HEK293 (cell line): ENCODE data around the gene ARHGAP28.

Experiments
- CTCF ChIA-PET: fragments of 350-600 bp; formaldehyde crosslinking; extraction: SDS; loops from one replicate; lab custom pipeline; 2021; ENCODE audit warnings: antibody characterized with exemption; lab: Yijun Ruan, JAX
- POLR2A ChIA-PET: fragments of 300-600 bp; formaldehyde crosslinking; extraction: SDS; loops from one replicate; lab custom pipeline; 2020; ENCODE audit warnings: antibody characterized with exemption, inconsistent platforms; lab: Yijun Ruan, JAX
- H3K27ac ChIP-seq: fragments of 200-500 bp; sonication (Bioruptor generic); 2 replicates; pipeline ENCODE4 v1.5.1; 2014; ENCODE audit warnings: low read depth, low read length, control low read depth, inconsistent platforms; ENCODE audit errors: extremely low read depth
- H3K36me3 ChIP-seq, 2 experiments: fragments of 200-500 bp in 1 of 2; sonication (Bioruptor generic) in 1 of 2; 1 replicate in 1 of 2; 2 replicates in 1 of 2; pipeline ENCODE4 v1.5.1; 2014 to 2017; ENCODE audit warnings: inconsistent platforms in 2 of 2, low read length in 2 of 2; ENCODE audit not compliant: control insufficient read depth in 2 of 2, insufficient read depth in 1 of 2
- H3K4me1 ChIP-seq: fragments of 200-500 bp; sonication (Bioruptor generic); 2 replicates; pipeline ENCODE4 v1.5.1; 2014; ENCODE audit warnings: mild to moderate bottlenecking, low read length, inconsistent platforms; ENCODE audit not compliant: control insufficient read depth, insufficient read depth
- H3K4me3 ChIP-seq: 2 replicates; pipeline ENCODE4 v1.5.1; 2011; ENCODE audit warnings: low read depth, mild to moderate bottlenecking, control low read depth, low read length, moderate library complexity
- H3K9me3 ChIP-seq: fragments of 200-500 bp; sonication (Bioruptor generic); 2 replicates; pipeline ENCODE4 v1.5.1; 2014; ENCODE audit warnings: low read depth, low read length, inconsistent platforms; ENCODE audit not compliant: control insufficient read depth, insufficient read depth
- CTCF ChIP-seq: fragments of 450-650 bp; formaldehyde crosslinking; IDR thresholded peaks from 2 replicates; pipeline ENCODE4 v1.5.1; 2016; ENCODE audit warnings: missing biosample characterization, missing genetic modification characterization
- GLIS1 ChIP-seq: fragments of 450-650 bp; formaldehyde crosslinking; IDR thresholded peaks from 2 replicates; pipeline ENCODE4 v1.5.1; 2016; ENCODE audit warnings: missing biosample characterization, missing genetic modification characterization
- MZF1 ChIP-seq: fragments of 450-650 bp; formaldehyde crosslinking; IDR thresholded peaks from 2 replicates; pipeline ENCODE4 v1.5.1; 2017; ENCODE audit warnings: missing biosample characterization, missing genetic modification characterization, borderline replicate concordance
- REPIN1 ChIP-seq: fragments of 450-650 bp; formaldehyde crosslinking; IDR thresholded peaks from 2 replicates; pipeline ENCODE4 v1.5.1; 2017; ENCODE audit warnings: missing biosample characterization, missing genetic modification characterization, low read depth
- SP7 ChIP-seq: fragments of 450-650 bp; formaldehyde crosslinking; IDR thresholded peaks from 2 replicates; pipeline ENCODE4 v1.5.1; 2016; ENCODE audit warnings: missing biosample characterization, missing genetic modification characterization
- ZBTB17 ChIP-seq: fragments of 450-650 bp; formaldehyde crosslinking; IDR thresholded peaks from 2 replicates; pipeline ENCODE4 v1.5.1; 2016; ENCODE audit warnings: missing biosample characterization, missing genetic modification characterization
- ZBTB21 ChIP-seq: fragments of 450-650 bp; formaldehyde crosslinking; IDR thresholded peaks from 2 replicates; pipeline ENCODE4 v1.5.1; 2017; ENCODE audit warnings: missing biosample characterization, missing genetic modification characterization
- ZBTB49 ChIP-seq: fragments of 450-650 bp; formaldehyde crosslinking; IDR thresholded peaks from 2 replicates; pipeline ENCODE4 v1.5.1; 2016; ENCODE audit warnings: missing biosample characterization, missing genetic modification characterization, low read depth
- ZFHX2 ChIP-seq: fragments of 450-650 bp; formaldehyde crosslinking; conservative IDR thresholded peaks from 2 replicates; pipeline ENCODE4 v1.5.1; 2016; ENCODE audit warnings: missing biosample characterization, missing genetic modification characterization
- ZFP41 ChIP-seq: fragments of 450-650 bp; formaldehyde crosslinking; IDR thresholded peaks from 2 replicates; pipeline ENCODE4 v1.5.1; 2016; ENCODE audit warnings: missing biosample characterization, missing genetic modification characterization, borderline replicate concordance
- ZNF18 ChIP-seq: fragments of 450-650 bp; formaldehyde crosslinking; IDR thresholded peaks from 2 replicates; pipeline ENCODE4 v1.5.1; 2016; ENCODE audit warnings: missing biosample characterization, missing genetic modification characterization
- ZNF211 ChIP-seq: fragments of 450-650 bp; formaldehyde crosslinking; IDR thresholded peaks from 2 replicates; pipeline ENCODE4 v1.5.1; 2016; ENCODE audit warnings: low read depth, missing biosample characterization, missing genetic modification characterization
- ZNF37A ChIP-seq: fragments of 450-650 bp; IDR thresholded peaks from 2 replicates; pipeline ENCODE4 v1.5.1; 2018; ENCODE audit warnings: missing biosample characterization, missing genetic modification characterization
- ZNF416 ChIP-seq: fragments of 450-650 bp; formaldehyde crosslinking; IDR thresholded peaks from 2 replicates; pipeline ENCODE4 v1.5.1; 2016; ENCODE audit warnings: missing biosample characterization, missing genetic modification characterization
- ZNF488 ChIP-seq: fragments of 450-650 bp; formaldehyde crosslinking; IDR thresholded peaks from 2 replicates; pipeline ENCODE4 v1.5.1; 2016; ENCODE audit warnings: missing biosample characterization, missing genetic modification characterization
- ZNF544 ChIP-seq: fragments of 450-650 bp; formaldehyde crosslinking; IDR thresholded peaks from 2 replicates; pipeline ENCODE4 v1.5.0; 2017; ENCODE audit warnings: missing biosample characterization, missing genetic modification characterization
- ZNF560 ChIP-seq: fragments of 450-650 bp; formaldehyde crosslinking; IDR thresholded peaks from 2 replicates; pipeline ENCODE4 v1.5.1; 2017; ENCODE audit warnings: missing biosample characterization, missing genetic modification characterization, borderline replicate concordance
- ZNF585B ChIP-seq: fragments of 450-650 bp; formaldehyde crosslinking; IDR thresholded peaks from 2 replicates; pipeline ENCODE4 v1.5.1; 2016; ENCODE audit warnings: missing biosample characterization, missing genetic modification characterization
- ZNF596 ChIP-seq: fragments of 450-650 bp; IDR thresholded peaks from 2 replicates; pipeline ENCODE4 v1.5.0; 2018; ENCODE audit warnings: missing biosample characterization, mild to moderate bottlenecking, missing genetic modification characterization, moderate library complexity
- ZNF664 ChIP-seq: fragments of 450-650 bp; formaldehyde crosslinking; IDR thresholded peaks from 2 replicates; pipeline ENCODE4 v1.5.1; 2016; ENCODE audit warnings: missing biosample characterization, missing genetic modification characterization

ARHGAP28 gene

GRCh38 chr18:6785001-6785400, 55.5 kb downstream of the ARHGAP28 start:
- Histone ChIP-seq H3K4me1 (peaks cover 17% of the 10 kb centered on the region), H3K27ac (no peak overlapping the region), H3K4me3 (no peak overlapping the region), H3K9me3 (no peaks in the 10 kb centered on the region), H3K36me3 (no peaks in the 10 kb centered on the region)
- ChIA-PET POLR2A (no interaction called here), CTCF (interaction anchor here (0.6 to 1.5 kb wide), 3 partner anchors 29 to 898 kb away, joined by 3 to 4 read pairs (median 3); no protein-coding TSS in a partner anchor)
- no peak for TF ChIP-seq ZNF596 (tag by site-specific recombination)
- no peak for TF ChIP-seq ZNF488 (tag by site-specific recombination)
- TF ChIP-seq ZBTB49 (tag by site-specific recombination), result no peak
- TF ChIP-seq ZNF416 (tag by site-specific recombination), result no peak
- TF ChIP-seq ZFP41, result no peak
- no peak for TF ChIP-seq ZBTB17 (tag by site-specific recombination)
- no peak for TF ChIP-seq ZFHX2
- TF ChIP-seq ZNF560 (tag by site-specific recombination), result no peak
- TF ChIP-seq ZNF664, result no peak
- no peak for TF ChIP-seq MZF1 (tag by site-specific recombination)
- no peak for TF ChIP-seq ZNF18 (tag by site-specific recombination)
- no peak for TF ChIP-seq ZNF211 (tag by site-specific recombination)
- TF ChIP-seq GLIS1 (tag by site-specific recombination), result no peak
- no peak for TF ChIP-seq ZBTB21 (tag by site-specific recombination)
- TF ChIP-seq SP7 (tag by site-specific recombination), result no peak
- TF ChIP-seq REPIN1 (tag by site-specific recombination), result no peak
- TF ChIP-seq ZNF37A, result no peak

- POLR2A ChIA-PET, result no interaction called here
- peaks cover 17% of the 10 kb centered on the region for H3K4me1 ChIP-seq
- TF ChIP-seq ZFP41, result no peak
- TF ChIP-seq, all 188 proteins: peak for 0
- Histone ChIP-seq H3K4me3 (no peak overlapping the region), H3K27ac (no peak overlapping the region), H3K9me3 (no peaks in the 10 kb centered on the region), H3K36me3 (no peaks in the 10 kb centered on the region)
- CTCF ChIA-PET, result no interaction called here
These were observed 55.9 kb downstream of the ARHGAP28 start for GRCh38 chr18:6785411-6785810.

- no peaks in the 10 kb centered on the region for H3K36me3 ChIP-seq
- ChIA-PET CTCF (no interaction called here), POLR2A (no interaction called here)
- H3K4me3 ChIP-seq, result no peak overlapping the region
- no peaks in the 10 kb centered on the region for H3K9me3 ChIP-seq
- H3K27ac ChIP-seq, result no peak overlapping the region
- H3K4me1 ChIP-seq, result no peaks in the 10 kb centered on the region
- TF ChIP-seq ZNF585B (tag by site-specific recombination) (no peak), CTCF (tag by site-specific recombination) (no peak), ZNF544 (tag by site-specific recombination) (no peak)
These were observed 62.9 kb downstream of the ARHGAP28 start for GRCh38 chr18:6792391-6792790.
